Smooth muscle cell (in vitro differentiated cells): ENCODE data around the gene DSCAML1. TPM values are rescaled to one million over a fixed set of nuclear protein-coding genes. Genes with fewer than 3 reads are reported as not detected.

Experiments used
- DNase-seq: peaks from one replicate; lab custom pipeline; 2025; ENCODE audit not compliant: unreplicated experiment; lab: John Stamatoyannopoulos, UW
- H2AFZ ChIP-seq: fragments of 200-600 bp; sonication (generic); 2 replicates; pipeline ENCODE4 v1.6.0; 2016; ENCODE audit warnings: antibody characterized with exemption, low read depth, mild to moderate bottlenecking
- H3F3A ChIP-seq: fragments of 200-600 bp; sonication (generic); 2 replicates; pipeline ENCODE4 v1.6.0; 2017; ENCODE audit warnings: antibody characterized with exemption, low read depth
- H3K27ac ChIP-seq: fragments of 200-600 bp; sonication (generic); 2 replicates; pipeline ENCODE4 v1.5.1; 2016; ENCODE audit warnings: low read depth, mild to moderate bottlenecking
- H3K27me3 ChIP-seq: fragments of 200-600 bp; sonication (generic); 2 replicates; pipeline ENCODE4 v1.6.1; 2016; ENCODE audit warnings: low read depth, mild to moderate bottlenecking
- H3K36me3 ChIP-seq: fragments of 200-600 bp; sonication (generic); 2 replicates; pipeline ENCODE4 v1.5.1; 2016; ENCODE audit warnings: low read depth
- H3K4me1 ChIP-seq: fragments of 200-600 bp; sonication (generic); 2 replicates; pipeline ENCODE4 v1.5.1; 2016; ENCODE audit warnings: low read depth
- H3K4me2 ChIP-seq: fragments of 200-600 bp; sonication (generic); 2 replicates; pipeline ENCODE4 v1.6.0; 2016; ENCODE audit warnings: mild to moderate bottlenecking
- H3K4me3 ChIP-seq: fragments of 200-600 bp; sonication (generic); 2 replicates; pipeline ENCODE4 v1.5.1; 2016; ENCODE audit warnings: mild to moderate bottlenecking
- H3K79me2 ChIP-seq: fragments of 200-600 bp; sonication (generic); 2 replicates; pipeline ENCODE4 v1.6.0; 2016; ENCODE audit warnings: low read depth, mild to moderate bottlenecking
- H3K9ac ChIP-seq: fragments of 200-600 bp; sonication (generic); 2 replicates; pipeline ENCODE4 v1.6.0; 2016; ENCODE audit warnings: low read depth
- H3K9me3 ChIP-seq: fragments of 200-600 bp; sonication (generic); replicated peaks from 2 replicates; pipeline ENCODE4 v1.5.1; 2016; ENCODE audit warnings: low read depth
- H4K20me1 ChIP-seq: fragments of 200-600 bp; sonication (generic); 2 replicates; pipeline ENCODE4 v1.6.0; 2016; ENCODE audit warnings: low read depth
- whole genome bisulfite sequencing: methylation state at CpG from one replicate; pipeline ENCODE4 v1.1.7; 2016; ENCODE audit warnings: low lambda C conversion rate; 5-methylcytosine and 5-hydroxymethylcytosine counted together
- polyA plus RNA-seq: library from polyadenylated mRNA; unstranded; fragments of >200 nt; fragmentation: Nextera tagmentation; extraction: Ambion mirVana; gene quantifications from 2 replicates; pipeline ENCODE4 v1.2.1, GENCODE V29; 2016
- total RNA-seq: library from RNA; depleted of rRNA; stranded (reverse); fragments of >200 nt; gene quantifications from 2 replicates; pipeline ENCODE4 v1.2.3, GENCODE V29; 2014
- TF ChIP-seq, protein P1 (sequence below): fragments of 200-600 bp; sonication (generic); IDR thresholded peaks from 2 replicates; pipeline ENCODE4 v1.5.1; 2017; ENCODE audit warnings: borderline replicate concordance, mild to moderate bottlenecking, antibody characterized with exemption; ENCODE audit not compliant: insufficient read depth, poor library complexity, severe bottlenecking

Gene DSCAML1
- total and polyA plus RNA-seq, 2 experiments from 2014 or later: 0.22 TPM; not detected in 1

DNA sequence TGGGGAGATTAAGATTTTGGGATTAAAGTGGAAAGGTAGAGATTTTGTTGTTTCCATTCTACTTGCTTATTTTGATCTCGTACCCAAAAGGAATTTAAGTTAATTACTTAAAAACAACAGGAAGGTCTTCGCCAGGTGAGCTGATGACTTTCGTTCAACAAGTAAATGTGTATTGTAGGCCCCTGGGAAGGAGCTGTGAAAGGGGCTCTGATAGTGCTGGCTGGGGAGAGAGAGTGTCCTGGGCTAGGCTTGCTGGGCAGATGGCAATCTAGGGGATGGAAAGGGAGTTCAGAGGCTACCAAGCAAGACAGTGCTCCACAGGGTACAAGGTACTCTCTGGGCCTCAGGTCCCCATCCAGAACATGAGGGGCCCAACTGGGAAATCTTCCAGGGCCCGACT is 279.9 kb downstream of the DSCAML1 start:
- no peak overlapping the region for H3K4me2 ChIP-seq
- H4K20me1 ChIP-seq: no peaks in the 10 kb centered on the region
- H3K27me3 ChIP-seq: no peaks in the 10 kb centered on the region
- no peak overlapping the region for H3K4me3 ChIP-seq
- H3K9me3 ChIP-seq: no peaks in the 10 kb centered on the region
- TF ChIP-seq, protein P1, sequence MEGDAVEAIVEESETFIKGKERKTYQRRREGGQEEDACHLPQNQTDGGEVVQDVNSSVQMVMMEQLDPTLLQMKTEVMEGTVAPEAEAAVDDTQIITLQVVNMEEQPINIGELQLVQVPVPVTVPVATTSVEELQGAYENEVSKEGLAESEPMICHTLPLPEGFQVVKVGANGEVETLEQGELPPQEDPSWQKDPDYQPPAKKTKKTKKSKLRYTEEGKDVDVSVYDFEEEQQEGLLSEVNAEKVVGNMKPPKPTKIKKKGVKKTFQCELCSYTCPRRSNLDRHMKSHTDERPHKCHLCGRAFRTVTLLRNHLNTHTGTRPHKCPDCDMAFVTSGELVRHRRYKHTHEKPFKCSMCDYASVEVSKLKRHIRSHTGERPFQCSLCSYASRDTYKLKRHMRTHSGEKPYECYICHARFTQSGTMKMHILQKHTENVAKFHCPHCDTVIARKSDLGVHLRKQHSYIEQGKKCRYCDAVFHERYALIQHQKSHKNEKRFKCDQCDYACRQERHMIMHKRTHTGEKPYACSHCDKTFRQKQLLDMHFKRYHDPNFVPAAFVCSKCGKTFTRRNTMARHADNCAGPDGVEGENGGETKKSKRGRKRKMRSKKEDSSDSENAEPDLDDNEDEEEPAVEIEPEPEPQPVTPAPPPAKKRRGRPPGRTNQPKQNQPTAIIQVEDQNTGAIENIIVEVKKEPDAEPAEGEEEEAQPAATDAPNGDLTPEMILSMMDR: no peak
- H3K36me3 ChIP-seq: no peaks in the 10 kb centered on the region
- H3K27ac ChIP-seq: no peak overlapping the region
- WGBS: 83% methylated on average over 4 of the region's 4 CpGs
- H2AFZ ChIP-seq: no peak overlapping the region
- H3K9ac ChIP-seq: no peak overlapping the region
- no peaks in the 10 kb centered on the region for H3K79me2 ChIP-seq
- DNase-seq: no peak
- no peaks in the 10 kb centered on the region for H3F3A ChIP-seq
- peaks cover 8% of the 10 kb centered on the region for H3K4me1 ChIP-seq

DNA sequence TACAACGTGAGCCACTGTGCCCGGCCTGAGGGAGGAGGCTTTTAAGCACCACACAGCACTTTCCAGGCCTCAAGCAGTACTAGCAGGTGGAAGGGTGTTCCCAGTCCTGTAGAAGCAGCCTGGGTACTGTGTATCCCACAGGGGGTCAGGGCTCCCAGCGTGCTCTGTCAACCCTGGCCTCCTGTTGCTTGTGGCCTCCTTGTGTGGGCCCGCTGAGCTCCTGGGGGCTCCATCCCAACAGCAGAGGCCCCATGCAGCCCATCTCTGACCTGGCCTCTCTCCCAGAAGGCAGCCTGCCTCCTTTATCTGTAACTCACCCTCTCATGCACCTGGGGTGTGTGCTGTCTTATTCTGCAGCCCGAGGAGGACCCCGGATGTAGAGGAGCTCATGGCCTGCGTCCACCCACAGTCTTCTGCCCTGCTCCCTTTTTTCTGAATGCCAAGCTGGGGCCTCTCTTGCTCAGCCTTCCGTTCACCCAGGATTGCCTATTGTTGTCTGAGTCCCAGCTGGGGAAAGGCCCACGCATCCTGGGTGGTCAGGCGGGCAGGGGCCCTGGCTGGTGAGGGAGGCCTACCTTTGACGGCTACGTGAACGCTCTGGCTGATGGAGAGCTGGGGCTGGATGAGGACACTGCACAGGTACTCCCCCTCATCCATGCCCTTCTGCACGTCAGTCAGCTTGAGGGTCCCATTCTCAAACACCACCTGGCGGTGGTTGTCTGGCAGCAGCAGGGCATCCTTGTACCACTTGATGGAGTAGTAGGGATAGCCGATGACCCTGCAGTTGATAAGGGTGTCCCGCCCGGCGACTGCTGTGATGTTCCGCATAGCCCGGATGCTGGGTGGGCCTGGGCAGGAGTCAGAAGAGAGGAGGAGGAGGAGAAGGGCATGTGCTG is 280.9 kb downstream of the DSCAML1 start:
- no peak overlapping the region for H3K4me3 ChIP-seq
- no peaks in the 10 kb centered on the region for H3K79me2 ChIP-seq
- 91% methylated on average over 21 of the region's 21 CpGs for WGBS
- H2AFZ ChIP-seq: no peak overlapping the region
- no peaks in the 10 kb centered on the region for H4K20me1 ChIP-seq
- no peak overlapping the region for H3K9ac ChIP-seq
- no peaks in the 10 kb centered on the region for H3K9me3 ChIP-seq
- H3K27ac ChIP-seq: no peak overlapping the region
- no peak for DNase-seq
- H3K4me2 ChIP-seq: no peak overlapping the region
- TF ChIP-seq, protein P1: no peak
- H3K4me1 ChIP-seq: peaks cover 12% of the 10 kb centered on the region
- H3K36me3 ChIP-seq: no peaks in the 10 kb centered on the region
- H3K27me3 ChIP-seq: no peaks in the 10 kb centered on the region
- H3F3A ChIP-seq: no peaks in the 10 kb centered on the region

DNA sequence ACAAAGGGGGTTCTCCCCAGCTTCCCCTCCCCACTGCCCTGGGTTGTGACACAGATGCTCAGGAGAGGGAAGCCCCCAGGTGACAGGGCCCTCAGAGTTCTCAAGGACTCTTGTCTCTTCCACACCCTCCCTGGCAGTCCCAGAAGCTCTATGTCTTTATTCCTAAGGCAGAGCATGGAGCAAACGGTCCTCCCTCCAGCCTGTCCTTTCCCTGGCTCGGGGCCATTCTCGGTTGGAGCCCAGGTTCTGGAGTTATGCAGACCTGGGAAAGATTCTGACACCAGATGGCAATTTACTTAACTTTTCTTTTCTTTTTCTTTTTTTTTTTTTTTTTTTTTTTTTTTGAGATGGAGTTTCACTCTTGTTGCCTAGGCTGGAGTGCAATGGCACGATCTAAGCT is 282.8 kb downstream of the DSCAML1 start:
- no peak overlapping the region for H3K9ac ChIP-seq
- H4K20me1 ChIP-seq: no peaks in the 10 kb centered on the region
- no peaks in the 10 kb centered on the region for H3F3A ChIP-seq
- no peaks in the 10 kb centered on the region for H3K36me3 ChIP-seq
- H3K27ac ChIP-seq: no peak overlapping the region
- 88% methylated on average over 4 of the region's 4 CpGs for WGBS
- no peak overlapping the region for H3K4me3 ChIP-seq
- no peak for DNase-seq
- no peak overlapping the region for H3K4me2 ChIP-seq
- peaks cover 12% of the 10 kb centered on the region for H3K4me1 ChIP-seq
- H3K27me3 ChIP-seq: no peaks in the 10 kb centered on the region
- H3K79me2 ChIP-seq: no peaks in the 10 kb centered on the region
- TF ChIP-seq, protein P1: no peak
- H3K9me3 ChIP-seq: no peaks in the 10 kb centered on the region
- H2AFZ ChIP-seq: no peak overlapping the region
